GM18520 (cell line): ENCODE measurements around the gene MCM3.
A peak's percentile ranks its signal among the peaks of the same experiment; 100 is the strongest.

Experiments used
- ATAC-seq: cut with Tn5 transposase; IDR thresholded peaks from one replicate; pipeline ENCODE4 v1.9.1; 2021; ENCODE audit not compliant: unreplicated experiment

Gene MCM3

GRCh38 chr6:52303178-52303577, 18.6 kb upstream of the MCM3 start:
- ATAC-seq, result no peak

- ATAC-seq, result no peak
Measured at GRCh38 chr6:52301326-52301725, 16.8 kb upstream of the MCM3 start.

GRCh38 chr6:52300489-52300931, 16.0 kb upstream of the MCM3 start:
- no peak for ATAC-seq

- no peak for ATAC-seq
Measured at GRCh38 chr6:52299653-52300052, 15.1 kb upstream of the MCM3 start.

- peak; percentile 39 for ATAC-seq
Measured at GRCh38 chr6:52297433-52297832, 12.9 kb upstream of the MCM3 start.

GRCh38 chr6:52293067-52293466, 8.5 kb upstream of the MCM3 start:
- no peak for ATAC-seq

GRCh38 chr6:52288841-52289240, 4.3 kb upstream of the MCM3 start:
- ATAC-seq, result no peak

GRCh38 chr6:52288216-52288615, 3.7 kb upstream of the MCM3 start:
- no peak for ATAC-seq

GRCh38 chr6:52286798-52287432, 2.4 kb upstream of the MCM3 start:
- ATAC-seq, result no peak

GRCh38 chr6:52285177-52286068, 881 bp upstream of the MCM3 start:
- no peak for ATAC-seq

GRCh38 chr6:52284131-52284459, 447 bp downstream of the MCM3 start:
- no peak for ATAC-seq

- no peak for ATAC-seq
Measured at GRCh38 chr6:52283111-52283510, 1.4 kb downstream of the MCM3 start.

GRCh38 chr6:52276130-52276529, 8.4 kb downstream of the MCM3 start:
- ATAC-seq, result no peak

GRCh38 chr6:52271852-52272460, 12.6 kb downstream of the MCM3 start:
- no peak for ATAC-seq

- peak; percentile 63 for ATAC-seq
Measured at GRCh38 chr6:52263709-52264540, 20.6 kb downstream of the MCM3 start.

GRCh38 chr6:52262620-52263344, 21.8 kb downstream of the MCM3 start:
- ATAC-seq, result no peak

GRCh38 chr6:52261229-52261628, 23.3 kb downstream of the MCM3 start:
- no peak for ATAC-seq

GRCh38 chr6:52260634-52261033, 23.9 kb downstream of the MCM3 start:
- ATAC-seq, result no peak

- no peak for ATAC-seq
Measured at GRCh38 chr6:52255434-52255833, 29.1 kb downstream of the MCM3 start.

- ATAC-seq, result no peak
Measured at GRCh38 chr6:52254731-52255378, 29.7 kb downstream of the MCM3 start.
